ENCODE results near the gene ERP44.

- TF ChIP-seq CTCF (IDR thresholded peaks at IDR 0.05) = no peak
- no peak for TF ChIP-seq POLR2A (IDR thresholded peaks at IDR 0.05)
Measured at GRCh38 chr9:100099722-100100042, 882 bp upstream of the ERP44 start.
